ENCODE results near the gene ITPR3. TPM values are rescaled to one million over a fixed set of nuclear protein-coding genes. Genes with fewer than 3 reads are reported as not detected.

Gene ITPR3
- total RNA-seq, 1 experiment from 2014 or later: 38.9 TPM

- peak; percentile 94 for DNase-seq (ENCODE audit: extremely low read depth, low read depth)
Observed at GRCh38 chr6:33711140-33712129, 90.3 kb downstream of the ITPR3 start, which contains the start of gene UQCC2. Gene UQCC2, minus strand, starts transcription at chr6:33711700. Its CDS starts 14 bp downstream, at chr6:33711686.

GRCh38 chr6:33712914-33713313 lies 91.8 kb downstream of the ITPR3 start:
- no peak for DNase-seq (ENCODE audit: extremely low read depth, low read depth)

DNA sequence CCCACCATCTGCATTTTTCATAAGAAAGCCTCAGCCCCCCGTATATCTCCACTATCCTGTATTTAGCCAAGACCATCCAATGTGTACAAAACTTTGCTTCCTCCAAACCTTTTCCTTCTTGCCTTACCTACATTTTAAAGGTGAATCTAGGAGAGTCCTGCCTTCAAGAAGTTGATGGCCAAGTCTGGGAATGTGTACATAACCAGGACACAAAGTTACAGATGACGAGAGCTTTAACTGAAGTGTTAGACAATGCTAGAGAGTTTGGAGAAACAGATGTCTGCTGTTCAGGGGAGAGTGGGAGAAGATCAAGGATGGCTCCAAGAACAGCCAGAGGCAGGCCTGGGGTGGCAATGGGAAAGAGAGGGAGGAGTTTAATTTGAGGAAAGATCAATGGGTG lies 92.7 kb downstream of the ITPR3 start:
- DNase-seq (ENCODE audit: extremely low read depth, low read depth): no peak

- no peak for DNase-seq (ENCODE audit: extremely low read depth, low read depth)
Observed at GRCh38 chr6:33714385-33715040, 93.4 kb downstream of the ITPR3 start.

- no peak for DNase-seq (ENCODE audit: extremely low read depth, low read depth)
Observed at GRCh38 chr6:33716379-33716778, 95.3 kb downstream of the ITPR3 start.

GRCh38 chr6:33716890-33717632 lies 95.9 kb downstream of the ITPR3 start:
- DNase-seq (ENCODE audit: extremely low read depth, low read depth): no peak

DNA sequence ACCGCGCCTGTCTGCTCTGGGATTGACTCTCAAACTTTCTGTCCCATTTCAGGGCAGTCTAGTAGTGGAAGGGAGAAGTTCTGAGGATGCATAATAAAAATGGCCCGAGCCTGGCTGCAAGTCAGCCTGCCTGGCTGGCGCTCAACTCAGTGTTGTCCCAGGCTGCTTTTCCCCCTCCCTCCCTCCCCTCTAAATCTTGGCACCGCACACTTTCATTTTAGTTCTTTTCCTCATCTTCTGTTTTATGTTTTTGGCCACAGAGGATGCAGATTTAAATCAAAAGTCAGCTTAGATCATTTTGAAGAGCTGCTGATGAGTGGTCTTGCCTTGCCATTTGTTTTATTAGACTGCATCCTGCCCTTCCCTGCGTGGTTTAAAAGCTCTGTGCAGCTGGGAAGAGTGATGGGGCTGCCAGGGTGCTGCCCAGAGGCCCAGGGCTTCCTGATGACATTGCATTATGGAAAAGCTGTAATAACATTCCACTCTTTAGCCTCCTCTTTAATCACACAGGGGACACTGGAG lies 96.9 kb downstream of the ITPR3 start:
- no peak for DNase-seq (ENCODE audit: extremely low read depth, low read depth)

GRCh38 chr6:33718713-33719112 lies 97.6 kb downstream of the ITPR3 start:
- DNase-seq (ENCODE audit: extremely low read depth, low read depth): no peak

GRCh38 chr6:33719326-33719987 lies 98.3 kb downstream of the ITPR3 start:
- DNase-seq (ENCODE audit: extremely low read depth, low read depth): no peak

DNA sequence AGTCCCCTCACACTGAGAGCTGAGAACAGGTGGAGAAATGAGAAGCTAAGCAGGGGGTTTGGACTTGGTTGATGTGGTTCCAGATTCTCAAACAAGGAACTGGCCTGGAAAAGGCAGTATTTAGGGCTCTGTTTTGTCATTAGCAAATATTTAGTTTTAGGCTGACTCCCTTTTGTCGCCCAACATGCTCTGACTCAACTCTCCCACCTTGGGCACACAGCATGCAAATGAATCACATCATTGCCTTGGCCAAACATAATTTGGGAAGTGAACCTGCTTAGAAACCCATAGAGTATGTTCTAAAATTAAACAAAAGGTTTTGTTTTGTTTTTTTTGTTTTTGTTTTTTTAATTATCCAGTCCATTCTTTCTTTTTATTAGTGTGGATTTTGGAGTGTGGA lies 99.9 kb downstream of the ITPR3 start:
- DNase-seq (ENCODE audit: extremely low read depth, low read depth): no peak

DNA sequence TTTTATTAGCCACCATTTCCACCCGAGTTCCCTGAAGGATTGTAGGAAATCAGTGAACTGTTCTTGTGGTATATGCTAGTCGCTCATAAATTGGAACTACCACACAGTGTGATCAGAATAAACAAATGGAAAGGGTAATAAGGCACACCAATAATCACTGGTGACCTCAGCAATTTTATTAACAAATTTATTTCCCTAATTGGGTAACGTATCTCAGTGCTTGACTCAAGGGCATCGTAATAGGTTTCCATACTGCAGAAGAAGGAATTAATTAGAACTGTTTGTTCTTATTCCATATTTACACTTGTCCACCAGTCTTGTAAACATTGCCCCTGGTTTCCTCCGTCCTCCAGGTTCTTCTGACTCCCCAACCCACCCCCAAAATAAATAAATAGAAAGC lies 100.4 kb downstream of the ITPR3 start:
- DNase-seq (ENCODE audit: extremely low read depth, low read depth): no peak

GRCh38 chr6:33722103-33722623 lies 101.0 kb downstream of the ITPR3 start:
- DNase-seq (ENCODE audit: extremely low read depth, low read depth): no peak

DNA sequence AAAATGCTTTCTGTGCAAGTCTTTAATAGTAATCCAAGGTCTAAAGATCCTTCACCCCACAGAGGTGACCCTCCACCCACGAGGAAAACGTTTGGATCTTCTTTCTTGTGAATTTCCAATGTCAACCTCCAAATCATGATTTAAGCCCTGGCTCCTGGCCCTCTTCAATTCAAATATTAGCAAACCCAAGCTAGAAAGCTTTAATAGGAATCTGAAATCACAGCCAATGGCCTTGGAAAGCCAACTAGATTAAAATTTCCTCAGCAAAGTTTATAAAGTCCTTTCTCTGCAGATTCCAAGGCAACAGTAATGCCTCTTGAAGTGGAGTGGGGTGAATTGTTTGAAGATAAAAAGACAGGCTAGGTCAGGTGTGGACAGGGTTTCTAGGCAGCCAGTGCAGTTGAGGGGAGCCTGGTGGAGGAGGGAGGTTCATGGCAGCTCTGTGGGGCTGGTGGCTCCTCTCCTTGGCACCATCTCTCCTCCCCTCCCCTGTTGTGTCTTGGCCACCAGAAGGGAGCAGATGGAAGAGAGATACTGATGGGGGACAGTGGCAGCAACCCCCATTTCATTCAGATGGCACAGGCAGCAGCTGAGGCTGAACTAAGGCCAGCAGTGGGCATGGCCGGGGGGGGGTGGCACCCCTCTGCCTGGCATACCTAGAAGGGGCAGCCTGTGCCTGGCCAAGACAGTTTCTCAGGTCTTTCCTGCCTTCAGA lies 102.4 kb downstream of the ITPR3 start:
- no peak for DNase-seq (ENCODE audit: extremely low read depth, low read depth)

DNA sequence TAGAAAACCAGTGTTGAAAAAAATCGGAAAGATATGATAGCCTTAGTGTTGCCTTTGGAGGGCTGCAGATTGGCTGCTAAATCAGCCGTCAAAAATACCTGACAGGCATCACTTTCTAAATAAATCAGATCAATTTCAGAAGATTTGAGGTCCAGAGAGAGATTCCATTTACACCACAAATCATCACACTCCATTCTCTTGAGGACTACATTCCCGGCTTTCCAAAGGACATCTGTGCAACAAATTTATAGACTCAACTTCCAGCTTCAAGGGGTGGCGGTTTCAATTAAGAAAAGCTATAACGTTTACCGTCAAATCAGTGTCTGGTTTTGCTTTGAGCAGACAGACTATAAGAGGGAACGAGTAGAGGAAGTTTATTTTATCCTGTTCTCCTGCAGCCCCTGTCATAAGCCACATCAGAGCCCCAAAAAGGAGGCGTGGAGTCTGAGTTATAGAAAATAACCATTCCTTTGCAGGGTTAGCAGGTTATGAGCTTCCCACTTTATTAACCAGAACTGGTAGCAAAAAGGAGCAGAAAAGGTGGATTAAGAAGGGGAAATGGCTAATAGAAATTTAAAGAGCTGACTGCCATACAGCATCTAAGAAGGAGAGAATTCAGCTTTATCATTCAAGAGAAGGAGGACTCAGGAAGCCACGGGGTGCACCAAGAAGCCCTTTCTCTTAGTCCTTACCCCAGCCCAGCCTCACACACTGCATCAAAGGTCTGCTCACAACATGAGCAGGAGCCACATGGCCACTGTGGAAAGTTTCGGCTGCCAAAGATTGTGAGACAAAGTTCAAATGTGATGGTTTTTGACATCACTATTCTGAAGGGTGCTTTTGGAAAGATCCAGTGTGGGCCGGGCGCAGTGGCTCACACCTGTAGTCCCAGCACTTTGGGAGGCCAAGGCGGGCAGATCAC lies 103.2 kb downstream of the ITPR3 start:
- no peak for DNase-seq (ENCODE audit: extremely low read depth, low read depth)

- no peak for DNase-seq (ENCODE audit: extremely low read depth, low read depth)
Observed at GRCh38 chr6:33725222-33725621, 104.1 kb downstream of the ITPR3 start.

DNA sequence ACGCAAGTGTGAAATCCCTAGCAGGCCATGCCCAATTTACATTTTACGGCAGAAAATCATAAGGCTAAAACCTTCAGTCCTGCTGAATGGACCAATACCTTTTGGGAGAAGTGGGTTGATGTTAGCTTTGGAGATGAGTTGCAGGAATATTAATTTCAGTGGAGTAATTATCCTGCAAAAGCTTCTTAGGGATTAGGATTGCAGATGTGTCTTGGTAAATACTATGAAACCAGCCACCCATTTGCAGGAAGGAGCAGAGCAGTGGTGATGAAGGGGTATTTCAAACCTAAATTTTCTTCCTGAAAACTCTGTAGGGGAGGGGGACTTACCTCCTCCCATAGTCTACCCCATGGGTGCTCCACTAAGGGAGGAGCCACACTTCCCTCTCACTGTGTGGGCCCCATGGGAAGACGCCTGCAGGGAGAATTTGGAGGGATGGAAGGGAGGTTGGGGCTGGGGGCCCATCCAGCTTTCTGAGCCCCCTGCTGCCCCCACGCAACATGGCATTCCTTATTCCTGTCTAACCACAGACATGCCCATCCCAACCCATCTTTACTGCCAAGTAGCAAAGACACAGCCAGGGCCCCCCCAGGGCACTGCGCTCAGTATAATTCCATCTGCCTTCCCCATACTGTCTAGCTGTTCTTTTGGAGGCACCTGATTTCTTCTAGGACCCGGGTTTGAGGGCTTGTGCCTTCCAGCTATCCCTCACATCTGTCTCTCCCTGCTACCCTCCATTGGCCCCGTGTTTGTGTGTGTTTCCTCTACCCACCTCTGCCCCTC lies 105.0 kb downstream of the ITPR3 start:
- no peak for DNase-seq (ENCODE audit: extremely low read depth, low read depth)

DNA sequence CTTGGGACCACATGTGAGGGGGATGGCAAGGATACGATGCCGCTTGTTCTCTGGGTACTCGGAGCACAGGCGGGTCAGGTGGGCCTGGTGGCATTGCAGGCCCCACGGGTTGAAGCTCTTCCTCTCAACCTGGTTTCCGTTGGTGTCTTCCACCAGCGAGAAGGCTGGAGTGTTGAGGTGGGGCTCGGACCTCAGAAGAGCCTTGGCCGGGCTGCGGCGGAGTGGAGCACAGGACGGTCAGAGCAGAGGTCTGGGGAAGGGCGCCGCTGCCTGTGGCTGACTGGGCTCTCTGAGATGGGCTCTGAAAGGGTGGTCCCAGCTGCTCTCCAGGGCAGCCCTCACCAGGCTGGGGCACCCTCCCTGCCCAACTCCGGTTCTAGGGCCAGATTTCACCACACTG lies 105.6 kb downstream of the ITPR3 start:
- DNase-seq (ENCODE audit: extremely low read depth, low read depth): no peak

GRCh38 chr6:33727126-33727525 lies 106.0 kb downstream of the ITPR3 start:
- no peak for DNase-seq (ENCODE audit: extremely low read depth, low read depth)

Data from NCI-H460 (cell line).